HG02884 (cell line): ENCODE results near the gene RBMS1.

Experiments
- ATAC-seq: cut with Tn5 transposase; IDR thresholded peaks from one replicate; pipeline ENCODE4 v1.9.1; 2021; ENCODE audit warnings: mild to moderate bottlenecking, moderate library complexity; ENCODE audit not compliant: unreplicated experiment

The RBMS1 gene, protein sequence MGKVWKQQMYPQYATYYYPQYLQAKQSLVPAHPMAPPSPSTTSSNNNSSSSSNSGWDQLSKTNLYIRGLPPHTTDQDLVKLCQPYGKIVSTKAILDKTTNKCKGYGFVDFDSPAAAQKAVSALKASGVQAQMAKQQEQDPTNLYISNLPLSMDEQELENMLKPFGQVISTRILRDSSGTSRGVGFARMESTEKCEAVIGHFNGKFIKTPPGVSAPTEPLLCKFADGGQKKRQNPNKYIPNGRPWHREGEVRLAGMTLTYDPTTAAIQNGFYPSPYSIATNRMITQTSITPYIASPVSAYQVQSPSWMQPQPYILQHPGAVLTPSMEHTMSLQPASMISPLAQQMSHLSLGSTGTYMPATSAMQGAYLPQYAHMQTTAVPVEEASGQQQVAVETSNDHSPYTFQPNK

DNA sequence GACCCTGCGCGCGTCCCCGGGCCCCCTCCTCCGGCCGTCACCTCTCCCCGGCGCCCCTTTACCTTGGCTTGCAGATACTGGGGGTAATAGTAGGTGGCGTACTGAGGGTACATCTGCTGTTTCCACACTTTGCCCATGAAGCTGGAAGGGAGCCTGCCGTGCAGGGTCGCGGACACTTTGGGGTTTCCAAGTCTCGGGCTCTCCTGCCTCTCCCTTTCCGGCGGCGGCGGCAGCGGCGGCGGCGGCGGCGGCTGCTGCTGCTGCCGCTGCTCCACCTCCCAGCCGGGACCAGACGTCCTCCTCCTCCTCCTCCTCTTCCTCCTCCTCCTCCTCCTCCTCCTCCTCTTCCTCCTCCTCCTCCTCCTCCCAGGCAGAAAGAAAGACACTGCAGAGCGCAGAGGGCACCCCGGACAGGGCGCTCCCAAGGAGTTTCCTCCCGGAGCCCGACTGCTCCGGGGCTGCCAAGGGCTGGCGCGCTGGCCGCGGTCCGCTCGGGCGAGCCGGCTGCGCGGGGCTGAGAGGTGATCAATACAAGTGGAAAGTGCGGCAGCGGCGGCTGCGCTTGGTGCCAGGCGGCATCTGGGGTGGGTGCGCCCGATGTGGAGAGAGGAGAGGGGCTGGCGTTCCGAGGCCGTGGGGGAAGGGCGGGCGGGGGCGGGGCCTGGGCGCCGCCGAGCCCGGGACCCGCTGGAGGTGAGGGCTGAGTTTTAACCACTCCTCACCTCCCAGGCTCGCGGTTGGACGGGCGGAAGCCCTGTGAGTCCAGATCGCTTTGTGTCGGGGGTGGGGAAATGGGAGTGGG lies at the start of gene RBMS1:
RBMS1 (minus strand) TSS at position 581 of the 802 bp plus-strand sequence; CDS start at position 137, 444 bp downstream.
- ATAC-seq: no peak

DNA sequence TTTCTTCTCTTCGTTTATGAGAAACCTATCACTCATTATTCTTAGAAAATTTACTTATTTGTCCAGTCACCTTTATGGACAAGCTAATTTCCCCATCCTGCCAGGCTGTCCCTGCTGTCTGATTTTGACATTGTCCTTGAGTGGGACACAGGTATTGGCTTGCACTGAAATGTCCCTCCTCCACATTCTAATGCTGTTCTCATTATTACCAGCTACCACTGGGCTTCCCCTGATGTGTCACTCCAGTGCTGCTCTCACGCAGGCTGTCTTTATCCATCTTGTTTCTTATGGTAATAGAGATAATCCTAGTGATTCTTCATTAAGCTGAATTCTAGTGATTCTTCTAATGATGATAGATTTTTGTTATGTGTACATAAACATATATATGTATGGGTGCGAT lies 48.1 kb upstream of the RBMS1 start:
- no peak for ATAC-seq

DNA sequence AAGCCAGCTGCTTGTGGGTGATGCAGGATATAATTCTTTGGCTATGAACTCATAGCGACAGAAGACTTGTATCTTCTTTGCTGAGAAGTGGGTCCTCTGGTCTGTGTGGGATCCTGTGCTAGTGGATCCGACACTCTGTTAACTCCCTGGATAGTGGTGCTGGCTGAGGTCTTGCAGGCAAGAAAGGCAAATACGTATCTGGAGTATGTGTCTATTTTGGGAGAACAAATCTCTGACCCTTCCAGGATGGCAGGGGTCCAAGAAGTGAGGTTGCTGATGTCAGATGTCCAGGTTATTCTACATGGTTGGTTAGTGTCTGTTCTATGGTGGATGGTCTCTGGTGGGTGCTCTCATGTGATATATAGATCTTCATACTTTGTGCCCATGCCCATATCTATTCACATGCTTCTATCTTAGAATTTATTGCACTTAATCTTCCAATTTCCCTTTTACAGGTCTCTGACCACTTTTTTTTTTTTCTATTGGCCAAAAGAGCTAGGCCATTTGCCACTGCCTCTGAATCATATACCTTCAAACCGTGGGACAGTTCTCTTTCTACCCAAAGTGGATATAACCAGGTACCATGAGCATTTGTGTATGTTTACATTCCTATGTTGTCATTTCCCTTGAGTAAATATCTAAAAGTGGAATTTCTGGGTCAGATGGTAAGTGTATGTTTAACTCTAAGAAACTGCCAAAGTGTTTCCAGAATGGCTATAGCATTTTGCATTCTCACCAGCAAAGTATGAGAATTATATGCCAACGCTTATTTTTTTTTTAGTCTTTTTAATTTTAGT lies 45.1 kb upstream of the RBMS1 start:
- no peak for ATAC-seq

DNA sequence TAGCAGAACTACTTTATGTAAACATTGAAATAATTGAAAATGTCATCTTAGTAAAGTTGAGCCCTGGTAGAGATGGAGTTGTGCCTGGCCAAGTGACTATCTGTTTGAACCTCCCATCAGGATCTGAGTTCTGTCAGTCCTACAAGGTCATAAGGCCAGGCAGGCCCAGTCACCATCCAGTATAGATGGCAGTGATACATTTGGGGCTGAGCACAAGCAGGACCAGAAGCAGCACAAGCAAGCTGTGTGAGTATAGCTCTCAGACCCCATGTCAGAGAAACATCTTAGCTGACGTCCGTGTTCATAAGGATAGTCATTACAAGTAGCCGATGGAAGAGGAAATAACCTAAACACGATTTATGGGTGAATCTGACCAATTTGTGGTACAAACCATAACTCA lies 44.5 kb upstream of the RBMS1 start:
- no peak for ATAC-seq

DNA sequence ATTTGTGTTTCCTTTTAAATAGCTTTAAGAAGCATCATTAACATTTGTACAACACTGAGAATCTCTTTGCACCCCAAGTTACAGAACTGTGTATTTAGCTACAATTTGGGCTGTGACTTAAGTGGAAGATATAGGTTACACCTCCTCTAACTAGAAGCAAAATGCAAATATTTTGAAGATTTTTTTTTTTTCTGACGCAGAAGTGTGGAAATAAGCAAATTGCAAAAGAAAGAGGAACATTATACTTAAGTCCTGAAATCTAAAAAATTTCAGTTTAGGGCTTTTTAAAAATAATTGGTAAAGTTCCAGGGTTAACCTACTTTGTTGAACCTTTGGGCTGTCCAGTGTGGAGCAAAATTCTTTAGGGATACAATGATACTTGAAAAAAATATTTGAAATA lies 41.4 kb upstream of the RBMS1 start:
- ATAC-seq: no peak

DNA sequence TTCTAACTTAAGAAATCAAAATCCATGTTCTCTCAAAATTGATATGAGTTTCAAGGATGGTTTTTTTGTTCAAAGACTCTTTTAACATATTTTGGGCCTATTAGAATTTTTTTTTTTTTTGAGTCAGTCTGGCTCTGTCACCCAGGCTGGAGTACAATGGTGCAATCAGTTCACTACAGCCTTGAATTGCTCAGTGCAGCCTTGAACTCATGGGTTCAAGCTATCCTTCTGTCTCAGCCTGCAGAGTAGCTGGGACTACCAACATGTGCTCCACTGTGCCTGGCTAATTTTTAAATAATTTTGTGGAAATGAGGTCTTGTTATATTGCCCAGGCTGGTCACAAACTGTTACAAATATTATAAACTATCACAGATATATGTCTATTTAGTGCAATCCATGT lies 40.6 kb upstream of the RBMS1 start:
- ATAC-seq: no peak

DNA sequence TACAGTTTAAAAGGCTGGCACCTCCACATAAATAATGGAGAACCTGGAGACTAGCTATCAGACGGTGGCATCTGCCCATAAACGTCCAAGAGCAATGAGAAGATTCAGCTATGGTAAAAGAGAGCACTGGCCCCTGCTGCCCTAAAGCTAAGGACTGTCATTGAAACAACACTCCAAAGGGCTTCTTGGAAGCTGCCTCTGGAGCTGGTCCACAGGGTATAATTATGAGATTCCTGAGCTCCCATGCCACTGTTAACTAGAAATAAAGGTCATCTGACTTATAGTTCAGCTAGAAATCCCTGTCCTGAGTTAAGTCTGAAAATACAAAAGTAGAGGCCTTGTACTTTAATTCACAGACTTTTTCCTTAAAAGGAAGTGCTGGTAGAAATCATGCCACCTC lies 39.9 kb upstream of the RBMS1 start:
- no peak for ATAC-seq

DNA sequence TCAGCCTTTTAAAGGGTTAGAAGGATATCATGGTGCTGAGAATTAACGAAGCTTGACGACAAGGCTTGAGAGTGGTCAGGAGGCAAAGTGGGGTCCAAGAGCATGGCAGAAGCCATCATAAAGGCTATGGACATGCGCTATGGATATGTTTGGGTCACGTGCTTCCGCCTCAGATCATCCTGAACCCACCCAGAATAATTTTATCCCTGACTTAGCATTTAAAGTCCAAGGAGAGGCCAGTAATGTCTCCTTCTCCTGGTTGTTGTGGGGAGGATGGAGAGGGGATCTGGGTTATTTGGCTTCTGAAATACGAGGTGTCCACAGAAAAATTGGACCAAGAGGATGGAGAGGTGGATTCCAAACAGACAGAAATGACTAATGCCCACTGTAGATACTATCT lies 38.8 kb upstream of the RBMS1 start:
- ATAC-seq: no peak

DNA sequence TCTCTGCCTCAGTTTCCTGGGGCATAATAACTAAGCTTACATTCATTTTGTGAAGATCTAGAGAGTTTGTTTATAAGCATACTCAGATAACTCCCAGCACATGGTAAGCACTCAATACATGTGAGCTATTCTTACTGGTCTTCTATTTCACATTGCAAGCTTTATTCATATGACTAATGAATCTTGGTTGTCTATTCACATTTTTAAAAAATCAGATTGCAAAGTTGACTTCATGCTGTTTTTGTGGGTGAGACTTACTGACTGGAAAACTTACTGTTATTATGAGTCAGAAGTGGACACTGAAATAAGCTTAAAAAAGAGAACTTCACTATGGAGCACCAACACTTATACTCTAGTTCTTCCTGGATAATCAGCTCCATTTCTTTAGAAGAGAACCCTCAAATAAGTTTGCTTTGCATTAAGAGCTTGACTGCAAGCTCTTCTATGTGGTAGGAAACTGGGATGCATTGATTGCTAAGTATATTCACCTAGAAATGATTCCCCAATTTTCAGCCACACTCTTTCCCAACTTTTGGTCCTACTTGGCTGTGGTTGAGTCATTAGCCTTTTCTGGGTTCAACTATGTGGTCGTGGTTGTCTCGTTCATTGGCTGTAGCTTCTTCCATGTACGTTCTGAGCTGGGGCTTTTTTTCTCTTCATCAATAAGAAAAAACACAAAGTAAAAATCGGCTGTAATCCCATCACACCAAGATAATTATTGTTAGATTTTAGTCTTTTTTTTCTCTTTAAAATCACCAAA lies 29.5 kb upstream of the RBMS1 start:
- ATAC-seq: no peak

DNA sequence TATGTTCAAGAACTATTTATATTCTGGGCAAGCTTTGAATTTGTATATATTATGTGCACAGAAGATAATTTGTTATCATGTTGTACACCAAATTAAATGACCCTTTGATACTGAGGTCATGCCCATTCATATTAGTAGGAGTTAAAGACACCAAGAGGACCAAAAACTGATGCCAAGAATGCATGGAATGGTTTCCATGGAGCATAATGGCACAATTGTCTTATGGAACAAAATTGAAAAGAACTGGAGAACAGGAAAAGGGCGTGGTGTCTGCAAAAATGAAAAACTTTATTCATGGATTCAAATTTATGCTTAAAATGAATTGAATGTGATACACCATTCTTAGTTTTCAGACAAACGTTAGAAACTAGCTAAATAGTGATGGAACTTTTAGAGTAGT lies 24.1 kb upstream of the RBMS1 start:
- no peak for ATAC-seq

DNA sequence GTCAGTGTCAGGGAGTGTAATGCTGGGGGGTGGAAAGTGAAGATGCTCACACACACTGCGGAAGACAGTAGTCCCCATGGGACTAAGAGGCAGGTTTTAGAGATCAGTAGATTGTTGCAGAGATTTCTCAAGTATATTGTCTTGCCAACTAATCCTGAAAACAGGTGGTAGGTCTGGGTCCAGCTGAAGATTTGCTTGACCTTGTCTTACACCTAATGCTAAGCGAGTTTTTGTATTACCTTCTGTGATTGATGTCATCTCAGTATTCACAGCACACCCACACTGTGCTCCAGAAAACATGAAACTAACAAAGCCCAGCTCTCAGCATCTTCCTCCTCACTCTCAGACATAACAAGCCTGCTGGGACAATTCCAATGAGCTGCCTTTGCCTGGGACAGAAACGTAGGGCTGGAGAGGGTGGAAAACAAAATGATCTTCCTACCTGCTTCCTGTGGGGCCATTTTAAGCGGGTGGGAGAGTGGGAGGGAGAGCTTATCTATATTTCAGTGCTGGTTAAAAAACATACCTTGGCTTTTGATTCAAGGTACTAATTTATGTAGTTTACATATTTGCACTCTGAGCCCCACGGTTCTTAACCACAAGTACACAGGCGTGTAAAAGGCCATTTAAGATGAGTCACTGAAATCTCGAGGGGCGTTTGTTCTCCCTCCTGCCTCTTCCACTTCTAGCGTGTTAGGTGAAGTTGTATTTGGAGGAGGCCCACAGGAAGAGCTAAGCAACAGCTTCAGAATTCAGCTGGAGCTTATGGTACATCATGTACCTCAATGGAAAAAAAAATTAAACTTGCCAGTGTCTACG lies 23.1 kb upstream of the RBMS1 start:
- ATAC-seq: peak; percentile 70

DNA sequence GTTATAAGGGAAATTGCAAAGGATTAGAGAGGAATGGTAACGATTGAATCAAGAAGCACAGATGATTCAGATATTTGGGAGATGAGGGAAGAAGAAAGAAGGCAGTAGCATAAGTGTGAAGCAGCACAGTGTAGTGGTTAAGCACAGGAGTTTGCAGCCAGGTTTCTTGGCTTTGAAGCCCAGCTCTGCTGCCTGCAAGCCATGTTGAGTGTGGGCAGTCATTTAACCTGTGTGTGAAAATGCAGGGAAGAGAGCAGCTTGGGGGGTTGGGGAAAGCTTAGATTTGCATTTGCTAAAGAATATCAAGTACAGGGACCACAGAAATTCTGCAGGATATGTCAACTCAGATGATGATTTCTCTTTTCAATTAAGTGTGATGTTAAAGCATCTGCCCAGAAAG lies 21.5 kb upstream of the RBMS1 start:
- ATAC-seq: no peak

DNA sequence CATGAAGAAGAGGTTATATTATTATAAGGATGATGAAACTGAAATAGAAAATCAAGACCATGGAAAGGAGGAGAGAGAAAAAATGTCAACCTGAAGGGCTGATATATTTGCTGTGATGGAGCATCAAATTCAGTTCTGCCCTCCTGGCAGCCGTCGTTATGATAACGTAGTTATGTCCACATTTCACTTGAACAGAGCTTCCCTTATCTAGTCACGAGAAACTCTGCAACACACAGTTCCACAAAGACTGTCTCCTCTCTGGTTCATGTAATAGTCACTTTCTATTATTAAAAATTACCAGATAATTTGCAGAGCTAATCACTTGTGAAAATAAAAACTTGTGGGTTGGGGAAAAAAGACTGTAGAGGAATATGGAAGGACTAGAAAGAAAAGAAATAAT lies 19.5 kb upstream of the RBMS1 start:
- no peak for ATAC-seq

DNA sequence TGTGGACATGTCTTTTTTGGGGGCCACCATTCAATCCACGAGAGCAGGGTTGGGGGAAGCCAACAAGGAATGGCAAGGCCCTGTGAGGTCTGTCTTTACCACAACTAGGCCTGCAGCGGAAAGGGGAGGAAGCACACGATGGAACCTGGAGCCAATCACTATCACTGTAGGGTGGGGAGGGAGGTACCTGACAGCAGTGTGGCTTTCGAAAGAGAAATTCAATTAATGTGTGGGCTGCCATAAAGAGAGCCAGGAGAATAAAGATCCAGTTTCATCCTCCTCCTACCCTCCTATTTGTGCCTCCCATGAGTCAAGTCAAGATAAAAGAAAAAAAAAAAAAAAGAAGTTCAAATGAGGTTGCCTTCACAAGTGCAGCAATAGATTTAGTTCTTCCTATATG lies 18.9 kb upstream of the RBMS1 start:
- ATAC-seq: no peak

DNA sequence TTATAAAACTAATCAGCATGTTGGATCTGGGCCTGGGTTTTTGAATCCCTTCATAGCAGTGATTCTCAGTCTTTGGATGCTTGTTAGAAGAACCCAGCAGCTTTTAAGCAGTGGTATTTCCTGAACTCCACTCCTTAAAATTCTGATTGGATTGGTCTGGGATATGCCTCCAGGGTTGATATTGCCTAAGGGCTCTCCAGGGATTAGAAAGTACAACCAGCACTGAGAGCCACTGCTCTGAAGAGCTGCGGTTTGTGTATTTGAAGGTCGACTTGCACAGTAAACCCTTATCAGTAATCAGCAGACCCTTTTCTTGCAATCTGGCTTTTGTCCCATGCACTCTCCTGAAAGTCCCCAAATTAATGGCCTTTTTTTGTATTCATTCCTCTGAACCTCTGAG lies 17.0 kb upstream of the RBMS1 start:
- no peak for ATAC-seq

DNA sequence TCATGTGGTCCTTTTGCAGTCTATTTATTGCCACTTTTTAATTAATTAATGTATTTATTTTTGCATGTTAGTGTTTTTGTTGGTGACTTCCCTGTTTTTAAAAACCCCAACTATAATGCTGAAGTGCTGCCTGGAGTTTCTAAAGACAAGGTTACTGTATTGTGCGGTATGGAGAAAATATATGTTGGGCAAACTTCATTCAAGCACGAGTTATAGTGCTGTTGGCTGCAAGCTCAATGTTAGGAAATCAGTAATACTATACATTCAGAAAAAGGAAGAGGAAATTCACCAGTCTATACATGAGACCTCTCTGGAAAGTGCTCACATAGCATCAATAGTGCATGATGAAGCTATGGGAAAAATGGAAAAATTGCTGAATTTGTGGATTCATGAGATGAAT lies 15.4 kb upstream of the RBMS1 start:
- no peak for ATAC-seq

DNA sequence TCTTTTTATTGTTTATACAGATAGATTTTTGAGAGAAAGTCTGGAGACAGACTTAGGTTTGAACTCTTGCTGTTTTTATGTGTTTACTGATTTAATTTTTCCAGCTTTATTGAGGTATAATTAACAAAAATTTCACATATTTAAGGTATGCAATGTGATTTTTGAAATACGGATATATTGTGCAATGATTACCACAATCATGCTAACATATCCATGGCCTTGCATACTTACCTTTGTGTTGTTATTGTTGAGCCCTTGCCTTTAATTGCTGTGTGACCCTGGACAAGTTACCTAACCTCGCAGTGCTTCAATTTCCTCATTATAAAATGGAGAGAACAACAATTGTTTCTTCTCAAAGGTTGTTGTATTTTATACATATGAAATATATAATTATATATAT lies 13.9 kb upstream of the RBMS1 start:
- no peak for ATAC-seq

DNA sequence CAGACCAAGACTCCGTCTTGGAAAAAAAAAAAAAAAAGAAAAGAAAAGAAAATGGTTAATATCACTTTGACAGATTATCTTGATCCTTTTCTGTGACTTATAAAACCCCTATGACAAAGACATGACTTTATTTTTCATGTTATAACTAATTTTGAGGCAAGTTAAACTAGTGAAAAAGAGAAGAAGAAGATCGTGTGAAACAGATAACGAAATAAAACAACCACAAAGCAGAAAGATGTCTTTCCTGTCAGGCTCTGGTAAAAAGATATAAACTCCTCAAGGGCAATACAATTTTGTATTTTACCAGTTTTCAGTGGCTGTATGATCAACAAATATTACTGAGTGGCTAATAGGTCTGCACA lies 13.4 kb upstream of the RBMS1 start:
- no peak for ATAC-seq

DNA sequence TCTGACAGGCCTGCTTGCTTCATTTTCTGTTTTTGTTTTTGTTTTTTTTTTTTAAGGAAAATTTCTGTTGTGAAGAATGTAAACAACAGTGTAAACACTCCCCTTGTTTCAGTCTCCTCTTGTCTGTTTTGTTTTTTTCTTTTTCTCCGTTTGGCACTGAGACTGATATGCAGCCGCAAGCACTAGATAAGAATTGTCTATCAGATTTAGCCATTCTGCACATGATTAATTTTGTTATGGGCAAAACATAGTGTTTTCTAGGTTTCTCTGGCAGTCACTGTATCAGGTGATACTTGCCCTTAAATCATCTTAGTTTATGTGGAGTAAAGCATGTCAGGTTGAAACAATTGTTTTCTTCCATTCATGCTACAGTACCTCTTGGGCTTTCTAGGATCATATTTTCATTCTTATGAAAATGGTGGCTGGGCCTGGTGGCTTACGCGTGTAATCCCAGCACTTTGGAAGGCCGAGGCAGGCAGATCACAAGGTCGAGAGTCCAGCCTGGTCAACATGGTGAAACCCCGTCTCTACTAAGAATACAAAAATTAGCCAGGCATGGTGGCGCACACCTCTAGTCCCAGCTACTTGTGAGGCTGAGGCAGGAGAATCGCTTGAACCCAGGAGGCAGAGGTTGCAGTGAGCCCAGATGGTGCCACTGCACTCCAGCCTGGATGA lies 12.9 kb upstream of the RBMS1 start:
- ATAC-seq: no peak
